Fibroblast of lung (primary cell): ENCODE results near the gene LINC00305.

ENCODE experiments used
- EZH2 ChIP-seq: IDR thresholded peaks from 2 replicates; pipeline ENCODE4 v1.5.1; 2012; ENCODE audit warnings: low read length, control low read depth, mild to moderate bottlenecking; ENCODE audit errors: missing control alignments
- TF ChIP-seq, protein P1 (sequence below), 2 donors: IDR thresholded peaks in 1 of 2; conservative IDR thresholded peaks in 1 of 2; 1 replicate in 1 of 2; 2 replicates in 1 of 2; pipeline ENCODE4 v1.5.1; 2011 to 2012; ENCODE audit warnings: low read length in 2 of 2, control low read depth in 1 of 2, inconsistent platforms in 1 of 2, low read depth in 1 of 2, mild to moderate bottlenecking in 1 of 2

DNA sequence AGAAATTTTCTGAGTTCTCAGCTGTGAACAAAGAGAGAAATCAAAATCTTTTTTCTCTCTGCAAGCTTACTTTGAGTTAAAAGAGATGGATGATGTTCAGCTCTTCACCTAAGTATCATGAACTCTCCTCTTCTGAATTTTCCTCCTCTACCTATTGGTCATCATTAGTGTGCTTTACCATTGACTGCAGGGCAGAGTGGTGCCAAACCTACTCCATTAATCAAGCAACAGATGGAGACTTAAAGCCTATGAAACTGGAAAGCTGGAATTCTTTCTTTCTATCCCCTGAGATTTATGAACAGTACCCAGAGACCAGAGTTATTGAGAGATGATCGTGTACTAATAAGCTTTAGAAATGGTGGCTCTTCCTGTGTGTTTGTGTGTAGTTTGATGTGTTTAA, 31.3 kb upstream of the LINC00305 start:
- TF ChIP-seq, protein P1, sequence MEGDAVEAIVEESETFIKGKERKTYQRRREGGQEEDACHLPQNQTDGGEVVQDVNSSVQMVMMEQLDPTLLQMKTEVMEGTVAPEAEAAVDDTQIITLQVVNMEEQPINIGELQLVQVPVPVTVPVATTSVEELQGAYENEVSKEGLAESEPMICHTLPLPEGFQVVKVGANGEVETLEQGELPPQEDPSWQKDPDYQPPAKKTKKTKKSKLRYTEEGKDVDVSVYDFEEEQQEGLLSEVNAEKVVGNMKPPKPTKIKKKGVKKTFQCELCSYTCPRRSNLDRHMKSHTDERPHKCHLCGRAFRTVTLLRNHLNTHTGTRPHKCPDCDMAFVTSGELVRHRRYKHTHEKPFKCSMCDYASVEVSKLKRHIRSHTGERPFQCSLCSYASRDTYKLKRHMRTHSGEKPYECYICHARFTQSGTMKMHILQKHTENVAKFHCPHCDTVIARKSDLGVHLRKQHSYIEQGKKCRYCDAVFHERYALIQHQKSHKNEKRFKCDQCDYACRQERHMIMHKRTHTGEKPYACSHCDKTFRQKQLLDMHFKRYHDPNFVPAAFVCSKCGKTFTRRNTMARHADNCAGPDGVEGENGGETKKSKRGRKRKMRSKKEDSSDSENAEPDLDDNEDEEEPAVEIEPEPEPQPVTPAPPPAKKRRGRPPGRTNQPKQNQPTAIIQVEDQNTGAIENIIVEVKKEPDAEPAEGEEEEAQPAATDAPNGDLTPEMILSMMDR (conservative IDR thresholded peaks at IDR 0.05 in 1 of 2, IDR thresholded peaks at IDR 0.05 in 1 of 2; ENCODE audit: low read depth in 1 of 2, low read length in 2 of 2), result no peak
- no peak for TF ChIP-seq EZH2
